MM.1S (cell line): ENCODE results near the gene CCDC91.

Source experiments
- DNase-seq: peaks from one replicate; pipeline ENCODE4 v3.0.0-alpha.2; 2015
- H2AFZ ChIP-seq: fragments of 300-600 bp; sonication (generic); 2 replicates; pipeline ENCODE4 v1.6.0; 2016; ENCODE audit warnings: antibody characterized with exemption, low read length
- H3F3A ChIP-seq: fragments of 300-600 bp; sonication (generic); 2 replicates; pipeline ENCODE4 v1.6.1; 2016; ENCODE audit warnings: mild to moderate bottlenecking, antibody characterized with exemption, low read length, moderate library complexity, mixed read lengths; ENCODE audit not compliant: insufficient read depth
- H3K27ac ChIP-seq: fragments of 300-600 bp; sonication (generic); 2 replicates; pipeline ENCODE4 v1.5.1; 2016; ENCODE audit warnings: mild to moderate bottlenecking, low read length
- H3K27me3 ChIP-seq: fragments of 300-600 bp; sonication (generic); replicated peaks from 2 replicates; pipeline ENCODE4 v1.6.0; 2016; ENCODE audit warnings: low read length; ENCODE audit not compliant: insufficient read depth
- H3K36me3 ChIP-seq: fragments of 300-600 bp; sonication (generic); replicated peaks from 2 replicates; pipeline ENCODE4 v1.6.1; 2016; ENCODE audit warnings: mild to moderate bottlenecking, low read length, mixed read lengths; ENCODE audit not compliant: insufficient read depth
- H3K4me1 ChIP-seq: fragments of 300-600 bp; sonication (generic); 2 replicates; pipeline ENCODE4 v1.6.1; 2016; ENCODE audit warnings: low read length, mixed read lengths
- H3K4me2 ChIP-seq: fragments of 300-600 bp; sonication (generic); 2 replicates; pipeline ENCODE4 v1.6.0; 2016; ENCODE audit warnings: low read depth, low read length
- H3K4me3 ChIP-seq: fragments of 300-600 bp; sonication (generic); 2 replicates; pipeline ENCODE4 v1.5.1; 2016; ENCODE audit warnings: low read length, mixed read lengths
- H3K79me2 ChIP-seq: fragments of 300-600 bp; sonication (generic); 2 replicates; pipeline ENCODE4 v1.6.1; 2016; ENCODE audit warnings: mixed run types, low read length, mixed read lengths
- H3K9ac ChIP-seq: fragments of 300-600 bp; sonication (generic); 2 replicates; pipeline ENCODE4 v1.6.1; 2016; ENCODE audit warnings: low read length, mixed read lengths
- H3K9me2 ChIP-seq: fragments of 300-600 bp; sonication (generic); replicated peaks from 2 replicates; pipeline ENCODE4 v1.6.1; 2016; ENCODE audit warnings: mild to moderate bottlenecking, low read length, mixed read lengths; ENCODE audit not compliant: insufficient read depth
- H3K9me3 ChIP-seq: fragments of 300-600 bp; sonication (generic); replicated peaks from 2 replicates; pipeline ENCODE4 v1.6.1; 2016; ENCODE audit warnings: mild to moderate bottlenecking, low read length, mixed read lengths; ENCODE audit not compliant: insufficient read depth
- H4K20me1 ChIP-seq: fragments of 300-600 bp; sonication (generic); 2 replicates; pipeline ENCODE4 v1.6.1; 2016; ENCODE audit warnings: mild to moderate bottlenecking, low read length, moderate library complexity, mixed read lengths; ENCODE audit not compliant: insufficient read depth
- CTCF ChIP-seq: fragments of 300-600 bp; sonication (generic); IDR thresholded peaks from 2 replicates; pipeline ENCODE4 v1.5.1; 2016; ENCODE audit warnings: antibody characterized with exemption, low read length, mixed read lengths
- EZH2 ChIP-seq: fragments of 300-600 bp; sonication (generic); optimal IDR thresholded peaks from 2 replicates; pipeline ENCODE3; 2017; ENCODE audit warnings: low read depth, mild to moderate bottlenecking, antibody characterized with exemption, low read length, mixed read lengths
- EZH2phosphoT487 ChIP-seq: fragments of 300-600 bp; sonication (generic); IDR thresholded peaks from 2 replicates; pipeline ENCODE4 v1.6.1; 2018; ENCODE audit warnings: antibody characterized with exemption, low read length

Gene CCDC91

DNA sequence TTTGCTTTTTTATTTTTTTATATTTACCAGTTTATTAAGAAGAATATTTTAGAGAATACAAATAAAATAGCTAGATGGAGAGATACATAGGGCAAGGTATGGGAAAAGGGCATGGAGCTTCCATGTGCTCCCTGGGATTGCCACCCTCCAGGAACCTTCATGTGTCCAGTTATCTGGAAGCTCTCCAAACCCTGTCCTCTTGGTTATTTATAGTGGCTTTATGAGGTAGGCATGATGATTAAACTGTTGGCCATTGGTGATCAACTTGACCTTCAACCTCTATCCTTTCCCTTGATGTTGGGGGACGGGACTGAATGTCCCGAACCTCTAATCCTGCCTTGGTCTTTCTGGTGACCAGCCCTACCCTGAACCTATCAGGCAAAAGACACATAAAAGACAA is 156.3 kb downstream of the CCDC91 start:
- H3K27ac ChIP-seq: no peak overlapping the region
- H3K36me3 ChIP-seq: no peaks in the 10 kb centered on the region
- H3F3A ChIP-seq: no peaks in the 10 kb centered on the region
- no peaks in the 10 kb centered on the region for H3K27me3 ChIP-seq
- H3K4me1 ChIP-seq: no peaks in the 10 kb centered on the region
- H3K9ac ChIP-seq: no peak overlapping the region
- H3K4me2 ChIP-seq: no peak overlapping the region
- H2AFZ ChIP-seq: no peak overlapping the region
- H4K20me1 ChIP-seq: no peaks in the 10 kb centered on the region
- TF ChIP-seq EZH2phosphoT487 (no peak), CTCF (no peak)
- no peaks in the 10 kb centered on the region for H3K79me2 ChIP-seq
- H3K9me3 ChIP-seq: no peaks in the 10 kb centered on the region
- H3K4me3 ChIP-seq: no peak overlapping the region
- H3K9me2 ChIP-seq: no peaks in the 10 kb centered on the region
- DNase-seq: no peak

DNA sequence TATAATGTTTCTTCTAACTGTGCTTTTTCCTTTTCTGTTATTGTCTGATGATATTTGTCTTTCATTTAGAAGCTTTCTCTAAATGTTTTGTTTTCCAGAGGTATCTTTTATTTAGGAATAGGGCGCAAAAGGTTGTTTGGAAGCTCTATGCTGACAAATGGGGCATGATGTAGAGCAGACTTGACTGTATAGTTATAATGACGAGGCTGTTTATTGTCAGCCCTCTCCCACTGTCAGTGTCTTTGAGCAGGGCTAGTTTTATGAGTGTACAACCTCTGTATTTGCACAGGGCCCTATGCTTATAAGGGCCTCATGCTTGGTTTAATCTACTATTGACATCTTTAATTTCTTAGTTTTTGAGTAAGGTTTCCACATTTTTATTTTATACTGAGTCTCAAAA is 158.9 kb downstream of the CCDC91 start:
- Histone ChIP-seq H3K9me2 (no peaks in the 10 kb centered on the region), H3K27ac (no peak overlapping the region), H3K9me3 (no peaks in the 10 kb centered on the region), H3K9ac (no peak overlapping the region), H3K79me2 (no peaks in the 10 kb centered on the region), H3K27me3 (no peaks in the 10 kb centered on the region), H3K4me1 (no peaks in the 10 kb centered on the region), H3F3A (no peaks in the 10 kb centered on the region), H4K20me1 (no peaks in the 10 kb centered on the region), H3K4me3 (no peak overlapping the region), H3K36me3 (no peaks in the 10 kb centered on the region), H3K4me2 (no peak overlapping the region), H2AFZ (no peak overlapping the region)
- no peak for DNase-seq
- TF ChIP-seq EZH2phosphoT487 (no peak), EZH2 (no peak)

GRCh38 chr12:28350502-28350901 is 160.2 kb downstream of the CCDC91 start:
- DNase-seq: no peak
- H3K36me3 ChIP-seq: no peaks in the 10 kb centered on the region
- H3K9me2 ChIP-seq: no peaks in the 10 kb centered on the region
- H3K4me1 ChIP-seq: no peaks in the 10 kb centered on the region
- TF ChIP-seq EZH2 (no peak), EZH2phosphoT487 (no peak), CTCF (no peak)
- H3K4me2 ChIP-seq: no peak overlapping the region
- no peaks in the 10 kb centered on the region for H3K79me2 ChIP-seq
- H3K27ac ChIP-seq: no peak overlapping the region
- H3K4me3 ChIP-seq: no peak overlapping the region
- H3K9me3 ChIP-seq: no peaks in the 10 kb centered on the region
- no peak overlapping the region for H3K9ac ChIP-seq
- no peak overlapping the region for H2AFZ ChIP-seq
- H4K20me1 ChIP-seq: no peaks in the 10 kb centered on the region
- no peaks in the 10 kb centered on the region for H3K27me3 ChIP-seq
- no peaks in the 10 kb centered on the region for H3F3A ChIP-seq

DNA sequence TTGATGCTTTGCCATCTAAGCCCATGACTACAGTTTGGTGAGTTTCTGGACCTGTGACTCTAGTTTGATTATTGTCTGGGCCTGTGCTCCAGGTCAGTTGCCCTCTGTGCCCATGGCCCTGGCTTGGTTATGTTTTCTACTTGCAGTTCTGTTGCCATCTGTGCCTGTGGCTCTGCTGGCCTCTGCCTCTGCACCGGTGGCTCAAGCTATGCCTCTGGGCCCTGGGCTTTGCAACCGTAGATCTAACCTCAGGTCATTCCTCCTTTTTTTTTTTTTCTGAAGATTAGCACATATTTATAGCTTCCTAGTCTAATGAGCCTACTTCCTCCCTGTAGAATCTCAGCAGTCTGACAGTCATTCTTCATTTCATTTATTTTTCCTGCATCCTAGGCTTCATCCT is 161.2 kb downstream of the CCDC91 start:
- no peak for TF ChIP-seq EZH2
- TF ChIP-seq EZH2phosphoT487: no peak
- no peak for TF ChIP-seq CTCF

More for the DNA sequence above, 161.2 kb downstream of the CCDC91 start:
- Histone ChIP-seq H2AFZ (no peak overlapping the region), H3K27ac (no peak overlapping the region), H3K9me3 (no peaks in the 10 kb centered on the region), H3K9me2 (no peaks in the 10 kb centered on the region), H3K79me2 (no peaks in the 10 kb centered on the region), H4K20me1 (no peaks in the 10 kb centered on the region), H3K27me3 (no peaks in the 10 kb centered on the region), H3K4me3 (no peak overlapping the region), H3K9ac (no peak overlapping the region), H3F3A (no peaks in the 10 kb centered on the region), H3K4me1 (no peaks in the 10 kb centered on the region), H3K36me3 (no peaks in the 10 kb centered on the region), H3K4me2 (no peak overlapping the region)
- DNase-seq: no peak
